Fibroblast of the aortic adventitia (primary cell): Measurements from ENCODE around the gene MMD. TPM values are rescaled to one million over a fixed set of nuclear protein-coding genes. Genes with fewer than 3 reads are reported as not detected.
A peak's percentile ranks its signal among the peaks of the same experiment; 100 is the strongest.
"Not testable (repeated sequence)": the region's sequence is repeated elsewhere in the genome, so short reads cannot be mapped to it uniquely, and the experiment has no call there.

Experiments
- DNase-seq: peaks from one replicate; pipeline ENCODE4 v3.0.0-alpha.2; 2010; ENCODE audit warnings: low read depth
- H3K4me3 ChIP-seq: 2 replicates; pipeline ENCODE4 v1.5.1; 2011; ENCODE audit warnings: low read depth, mild to moderate bottlenecking, control low read depth, low read length, moderate library complexity
- total RNA-seq: library from RNA; depleted of rRNA; stranded (reverse); fragments of >200 nt; gene quantifications from 2 replicates; pipeline ENCODE4 v1.2.3, GENCODE V29; 2012; ENCODE audit warnings: low replicate concordance
- TF ChIP-seq, protein P1 (sequence below): IDR thresholded peaks from 2 replicates; pipeline ENCODE4 v1.5.1; 2011; ENCODE audit warnings: mild to moderate bottlenecking, low read length, control low read depth, inconsistent platforms; ENCODE audit not compliant: insufficient read depth

Gene MMD
- total RNA-seq, 1 donor: 19.5 TPM

DNA sequence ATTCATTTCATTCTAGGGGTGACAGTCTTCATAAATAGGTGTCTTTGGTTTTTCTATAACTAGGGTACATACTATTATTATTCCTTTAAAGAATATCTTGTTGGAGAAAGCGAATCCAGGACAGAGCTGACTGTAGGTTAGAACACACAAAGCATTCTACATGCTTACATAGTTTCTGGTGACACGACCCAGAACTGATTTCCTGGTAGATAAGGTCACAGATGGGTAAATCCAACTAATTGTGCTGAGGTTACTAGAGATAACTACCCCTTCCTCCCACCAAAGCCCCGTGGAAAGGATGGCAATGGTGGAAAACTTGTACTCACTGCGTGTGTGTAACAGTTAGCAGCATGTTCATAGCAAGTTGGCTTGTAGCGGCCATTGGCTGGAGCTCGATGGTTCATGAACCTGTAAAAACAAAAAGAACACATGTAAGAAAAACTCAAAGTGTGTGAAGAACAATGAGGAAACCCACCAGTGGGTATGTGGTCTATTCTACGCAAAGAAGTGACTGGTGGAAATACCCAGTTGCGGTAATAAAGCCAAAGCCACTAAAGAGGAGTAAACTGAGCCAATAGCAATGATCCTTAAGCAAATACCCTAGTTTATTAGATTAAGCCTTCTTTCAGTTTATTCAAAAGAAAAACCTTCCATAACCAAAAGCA, 7.7 kb downstream of the MMD start:
- no peak for DNase-seq
- H3K4me3 ChIP-seq: no peak overlapping the region
- TF ChIP-seq, protein P1, sequence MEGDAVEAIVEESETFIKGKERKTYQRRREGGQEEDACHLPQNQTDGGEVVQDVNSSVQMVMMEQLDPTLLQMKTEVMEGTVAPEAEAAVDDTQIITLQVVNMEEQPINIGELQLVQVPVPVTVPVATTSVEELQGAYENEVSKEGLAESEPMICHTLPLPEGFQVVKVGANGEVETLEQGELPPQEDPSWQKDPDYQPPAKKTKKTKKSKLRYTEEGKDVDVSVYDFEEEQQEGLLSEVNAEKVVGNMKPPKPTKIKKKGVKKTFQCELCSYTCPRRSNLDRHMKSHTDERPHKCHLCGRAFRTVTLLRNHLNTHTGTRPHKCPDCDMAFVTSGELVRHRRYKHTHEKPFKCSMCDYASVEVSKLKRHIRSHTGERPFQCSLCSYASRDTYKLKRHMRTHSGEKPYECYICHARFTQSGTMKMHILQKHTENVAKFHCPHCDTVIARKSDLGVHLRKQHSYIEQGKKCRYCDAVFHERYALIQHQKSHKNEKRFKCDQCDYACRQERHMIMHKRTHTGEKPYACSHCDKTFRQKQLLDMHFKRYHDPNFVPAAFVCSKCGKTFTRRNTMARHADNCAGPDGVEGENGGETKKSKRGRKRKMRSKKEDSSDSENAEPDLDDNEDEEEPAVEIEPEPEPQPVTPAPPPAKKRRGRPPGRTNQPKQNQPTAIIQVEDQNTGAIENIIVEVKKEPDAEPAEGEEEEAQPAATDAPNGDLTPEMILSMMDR: no peak

DNA sequence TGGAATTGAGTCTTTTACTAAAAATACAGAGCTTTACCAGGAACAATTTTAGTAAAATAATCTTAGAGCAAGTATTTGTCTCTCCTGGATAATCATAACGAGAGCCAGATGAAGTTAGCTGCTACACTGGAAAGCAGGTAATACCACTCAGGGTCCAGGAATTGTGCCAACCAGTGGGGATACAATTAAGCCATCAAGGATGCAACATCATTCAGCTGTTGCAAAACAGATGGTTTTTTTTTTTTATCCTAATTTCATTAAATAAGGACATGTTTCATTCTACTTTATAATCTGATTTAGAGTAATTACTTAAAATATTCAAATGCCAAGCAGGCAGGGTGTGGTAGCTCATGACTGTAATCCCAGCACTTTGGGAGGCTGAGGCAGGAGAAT, 10.2 kb downstream of the MMD start:
- H3K4me3 ChIP-seq: no peak overlapping the region
- no peak for DNase-seq
- TF ChIP-seq, protein P1: no peak

DNA sequence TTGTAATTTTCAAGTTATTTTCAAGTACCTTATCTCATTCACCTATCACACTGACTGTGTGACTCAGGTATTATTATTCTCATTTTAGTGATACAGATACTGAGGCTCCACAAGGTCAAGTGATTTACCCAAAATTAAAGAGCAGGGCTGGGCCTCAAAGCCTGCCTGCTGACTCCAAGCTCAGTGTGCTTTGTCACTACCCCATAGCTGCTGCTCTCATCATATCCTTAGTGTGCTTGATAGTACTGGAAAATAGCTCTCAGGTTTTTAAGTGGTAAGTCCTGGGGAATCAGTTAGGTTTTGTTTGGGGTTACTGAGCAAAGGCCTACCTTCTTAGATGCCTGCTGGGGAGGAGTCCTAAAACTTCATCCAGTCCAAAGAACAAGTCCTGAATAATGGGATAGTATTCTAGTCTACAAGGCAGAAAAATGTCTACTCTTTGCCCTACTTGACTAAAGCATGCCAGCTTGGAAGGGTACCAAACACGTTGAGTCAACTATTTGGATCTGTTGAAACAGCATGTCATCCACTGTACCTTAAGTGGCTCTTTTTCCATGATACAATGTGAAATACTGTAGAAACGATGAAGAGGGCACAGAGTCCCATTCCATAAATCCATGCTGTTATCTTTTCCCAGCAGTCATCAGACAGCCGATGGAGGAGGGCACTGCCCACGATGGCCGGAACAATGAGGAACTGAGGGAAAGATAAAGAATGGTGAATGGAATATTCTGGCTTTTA, 10.7 kb downstream of the MMD start:
- no peak overlapping the region for H3K4me3 ChIP-seq
- TF ChIP-seq, protein P1: no peak
- DNase-seq: peak; percentile 33

DNA sequence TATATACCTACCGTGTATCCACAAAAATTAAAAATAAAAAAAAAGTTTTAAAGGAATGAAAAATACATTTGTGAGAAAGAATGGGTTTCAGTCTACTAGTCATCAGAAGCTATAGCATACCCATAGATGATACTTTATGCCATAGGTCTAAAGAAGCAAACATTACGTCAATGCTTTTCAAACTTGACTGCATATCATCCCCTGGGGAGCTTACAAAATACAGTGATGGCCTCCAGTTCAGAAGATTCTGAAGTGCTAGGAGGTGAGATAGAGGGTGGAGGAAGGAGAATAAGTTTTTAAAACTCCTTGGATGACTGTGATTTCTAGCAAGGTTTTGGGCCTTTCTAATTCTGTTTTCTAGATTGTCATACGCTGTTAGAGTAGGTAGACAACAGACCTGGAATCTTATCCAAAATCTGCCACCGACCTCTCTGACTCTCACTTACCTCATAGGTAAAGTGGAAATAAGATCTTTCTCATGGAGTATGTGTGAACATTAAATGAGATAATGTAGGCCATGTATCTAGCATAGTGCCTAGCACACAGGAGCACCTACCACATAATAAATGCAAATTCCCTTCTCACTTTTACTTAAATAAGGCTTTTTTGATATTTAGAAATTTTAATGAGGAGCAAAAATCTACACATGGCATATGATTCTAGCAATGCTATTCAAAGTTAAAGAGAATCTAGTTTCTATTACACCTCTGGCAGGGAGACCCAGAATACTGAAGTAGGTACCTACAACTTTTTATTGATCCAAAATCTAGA, 12.4 kb downstream of the MMD start:
- no peak for DNase-seq
- TF ChIP-seq, protein P1: no peak
- H3K4me3 ChIP-seq: no peak overlapping the region

DNA sequence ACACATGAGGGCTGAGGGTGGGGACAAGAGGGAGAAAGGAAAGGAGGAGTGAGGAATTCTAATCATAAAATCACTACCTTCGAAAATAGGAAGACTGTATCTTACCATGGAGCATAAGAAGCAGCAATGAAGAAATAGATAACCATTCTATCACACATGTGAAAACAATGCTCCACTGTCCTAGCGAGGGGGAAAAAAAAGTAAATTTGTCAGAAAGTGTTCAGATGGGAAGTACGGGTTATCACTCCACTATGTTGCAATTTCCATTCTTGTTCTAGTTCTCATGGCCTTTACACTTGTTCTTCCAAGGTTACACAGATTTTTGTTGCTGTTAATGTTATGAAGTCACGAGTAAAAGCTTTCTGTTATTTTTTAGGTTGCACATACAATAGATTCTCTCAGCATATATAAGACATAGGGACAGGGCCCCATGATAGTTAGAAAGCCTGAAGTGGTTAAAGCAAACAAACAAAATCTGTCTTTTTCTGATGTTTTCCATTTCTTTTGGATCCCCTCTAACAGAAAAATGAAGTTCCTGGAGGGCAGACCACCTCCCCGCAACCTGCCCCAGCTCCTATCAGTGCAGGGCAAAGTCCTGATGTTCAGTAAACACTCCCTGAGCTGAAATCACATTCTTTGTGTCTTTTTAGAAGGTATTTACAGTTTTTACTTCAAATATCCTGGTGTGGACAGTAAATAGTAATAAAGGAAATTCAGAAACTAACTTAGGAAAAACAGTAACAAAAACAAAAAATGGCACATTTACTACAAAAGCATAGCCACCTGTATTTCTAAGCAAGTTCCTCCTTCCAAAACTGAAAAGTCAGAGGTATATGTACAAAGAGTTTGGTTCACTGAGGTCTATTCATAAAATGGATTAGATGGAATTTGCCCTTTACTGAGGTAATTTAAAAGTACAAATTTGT, 13.7 kb downstream of the MMD start:
- TF ChIP-seq, protein P1: no peak
- no peak for DNase-seq
- no peak overlapping the region for H3K4me3 ChIP-seq

DNA sequence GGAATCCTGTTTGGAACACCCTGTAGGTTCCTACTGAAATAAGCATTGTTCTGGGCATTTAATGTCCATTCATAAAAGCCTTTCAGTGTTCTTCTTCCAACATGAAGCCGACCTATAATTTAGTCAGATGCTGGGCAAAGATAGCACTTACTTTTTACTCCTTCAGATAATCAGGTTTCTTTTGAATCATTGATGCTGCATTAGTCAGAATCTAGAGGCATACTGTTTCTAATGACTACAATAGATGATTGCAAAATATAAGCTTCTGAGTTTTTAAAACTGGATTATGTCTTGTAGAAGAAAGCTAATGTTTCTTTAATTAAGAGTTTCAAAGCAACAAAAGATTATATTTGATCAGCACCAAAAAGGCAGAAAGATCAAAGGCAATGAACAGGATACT, 16.0 kb downstream of the MMD start:
- no peak for DNase-seq
- no peak overlapping the region for H3K4me3 ChIP-seq
- TF ChIP-seq, protein P1: no peak

DNA sequence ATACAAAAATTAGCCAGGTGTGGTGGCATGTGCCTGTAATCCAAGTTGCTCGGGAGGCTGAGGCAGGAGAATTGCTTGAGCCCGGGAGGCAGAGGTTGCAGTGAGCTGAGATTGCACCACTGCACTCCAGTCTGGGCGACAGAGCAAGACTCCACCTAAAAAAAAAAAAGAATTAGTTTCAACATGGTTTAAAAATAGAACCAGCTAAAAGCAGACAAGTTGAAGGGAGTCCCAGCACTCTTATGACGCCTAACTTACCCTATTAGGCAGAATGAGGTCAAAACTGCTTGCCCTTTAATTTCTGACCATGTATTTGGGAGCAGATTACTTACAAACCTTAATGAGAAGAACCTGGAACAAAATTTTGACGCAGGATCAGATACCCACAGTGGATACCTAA, 17.4 kb downstream of the MMD start:
- DNase-seq, H3K4me3 ChIP-seq: not testable (repeated sequence)
